ENCODE results near the gene PREX1. TPM values are rescaled to one million over a fixed set of nuclear protein-coding genes. Genes with fewer than 3 reads are reported as not detected.

PREX1 gene
- total and polyA plus RNA-seq, 2 donors (not counting 3 experiments of a cell fraction or from before 2014, with no cell fraction given) = 51.3 to 72.9 TPM

DNA sequence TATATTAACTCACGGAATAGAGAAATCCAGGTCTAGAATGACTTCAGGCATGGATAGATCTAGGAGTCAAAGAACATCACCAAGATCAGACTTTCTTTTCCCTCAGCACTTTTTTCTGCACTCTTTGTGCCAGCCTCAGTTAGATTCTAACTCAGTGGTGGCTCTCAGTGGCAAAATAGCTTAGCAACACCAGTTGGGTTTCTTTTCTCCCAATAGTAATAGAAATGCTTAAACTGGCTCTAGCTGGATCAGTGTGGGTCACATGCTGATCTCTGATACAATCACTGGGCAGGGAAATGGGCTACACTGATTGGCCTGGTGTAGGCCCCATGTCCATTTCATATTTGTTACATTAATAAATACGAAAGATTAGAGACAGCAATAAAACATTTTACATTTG, 49.5 kb upstream of the PREX1 start:
- ChIA-PET POLR2A (no interaction called here), CTCF (interaction anchor here (0.7 to 3.0 kb wide), 11 partner anchors 9 to 257 kb away, joined by 3 to 27 read pairs (median 3); no protein-coding TSS in a partner anchor)
- H3K79me2 ChIP-seq (ENCODE audit: control insufficient read depth, insufficient read depth, low read length) = no peaks in the 10 kb centered on the region
- no peaks in the 10 kb centered on the region for H3K27me3 ChIP-seq (ENCODE audit: control insufficient read depth in 2 of 2, insufficient read depth in 2 of 2, low read length in 2 of 2)
- no peak overlapping the region for H3K27ac ChIP-seq (ENCODE audit: insufficient read depth, low read depth, low read length)
- H2AFZ ChIP-seq (ENCODE audit: low read depth, low read length) = no peak overlapping the region
- TF ChIP-seq FOS (IDR thresholded peaks at IDR 0.05; ENCODE audit: borderline replicate concordance, insufficient read depth, low read length) (no peak), POLR2AphosphoS5 (IDR thresholded peaks at IDR 0.05; ENCODE audit: insufficient read depth, low read depth, low read length) (no peak), JUN (IDR thresholded peaks at IDR 0.05; ENCODE audit: borderline replicate concordance, insufficient read depth, insufficient read length, low read depth) (no peak), EZH2 (IDR thresholded peaks at IDR 0.05; ENCODE audit: borderline replicate concordance, low read depth, low read length, severe bottlenecking) (no peak), MYC (IDR thresholded peaks at IDR 0.05; ENCODE audit: low read depth, low read length) (no peak), GATA2 (IDR thresholded peaks at IDR 0.05; ENCODE audit: insufficient read depth, insufficient read length, low read depth, low read length) (no peak), POLR2A (IDR thresholded peaks at IDR 0.05; ENCODE audit: low read depth, low read length) (no peak)
- TF ChIP-seq, protein P1, sequence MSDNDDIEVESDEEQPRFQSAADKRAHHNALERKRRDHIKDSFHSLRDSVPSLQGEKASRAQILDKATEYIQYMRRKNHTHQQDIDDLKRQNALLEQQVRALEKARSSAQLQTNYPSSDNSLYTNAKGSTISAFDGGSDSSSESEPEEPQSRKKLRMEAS (IDR thresholded peaks at IDR 0.05; ENCODE audit: insufficient read depth, insufficient read length) = no peak
- TF ChIP-seq, protein P2, sequence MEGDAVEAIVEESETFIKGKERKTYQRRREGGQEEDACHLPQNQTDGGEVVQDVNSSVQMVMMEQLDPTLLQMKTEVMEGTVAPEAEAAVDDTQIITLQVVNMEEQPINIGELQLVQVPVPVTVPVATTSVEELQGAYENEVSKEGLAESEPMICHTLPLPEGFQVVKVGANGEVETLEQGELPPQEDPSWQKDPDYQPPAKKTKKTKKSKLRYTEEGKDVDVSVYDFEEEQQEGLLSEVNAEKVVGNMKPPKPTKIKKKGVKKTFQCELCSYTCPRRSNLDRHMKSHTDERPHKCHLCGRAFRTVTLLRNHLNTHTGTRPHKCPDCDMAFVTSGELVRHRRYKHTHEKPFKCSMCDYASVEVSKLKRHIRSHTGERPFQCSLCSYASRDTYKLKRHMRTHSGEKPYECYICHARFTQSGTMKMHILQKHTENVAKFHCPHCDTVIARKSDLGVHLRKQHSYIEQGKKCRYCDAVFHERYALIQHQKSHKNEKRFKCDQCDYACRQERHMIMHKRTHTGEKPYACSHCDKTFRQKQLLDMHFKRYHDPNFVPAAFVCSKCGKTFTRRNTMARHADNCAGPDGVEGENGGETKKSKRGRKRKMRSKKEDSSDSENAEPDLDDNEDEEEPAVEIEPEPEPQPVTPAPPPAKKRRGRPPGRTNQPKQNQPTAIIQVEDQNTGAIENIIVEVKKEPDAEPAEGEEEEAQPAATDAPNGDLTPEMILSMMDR (IDR thresholded peaks at IDR 0.05; ENCODE audit: extremely low read depth in 1 of 2, insufficient read depth in 1 of 2, low read depth in 1 of 2, low read length in 2 of 2) = no peak
- peaks cover 18% of the 10 kb centered on the region for H3K4me1 ChIP-seq (ENCODE audit: control insufficient read depth, extremely low read depth, insufficient read depth, low read length)
- no peak for DNase-seq (ENCODE audit: low read depth, low spot score)
- no peaks in the 10 kb centered on the region for H4K20me1 ChIP-seq (replicated peaks; ENCODE audit: control insufficient read depth, extremely low read depth, insufficient read depth, low read length)
- no peaks in the 10 kb centered on the region for H3K9me1 ChIP-seq (replicated peaks; ENCODE audit: control insufficient read depth, extremely low read depth, insufficient read depth, low read length)
- FAIRE-seq = peak; percentile 18
- H3K36me3 ChIP-seq (ENCODE audit: control insufficient read depth in 2 of 2, extremely low read depth in 1 of 2, insufficient read depth in 2 of 2, low read length in 2 of 2) = no peaks in the 10 kb centered on the region
- intact Hi-C loops (cut with micrococcal nuclease) = no loop called here
- no peak overlapping the region for H3K4me3 ChIP-seq (replicated peaks in 1 of 3; ENCODE audit: insufficient read depth in 1 of 3, low read depth in 1 of 3, low read length in 3 of 3)
- BruUV-seq (replicated peaks) = no TSS peak
- dilution Hi-C loops (cut with MboI; ENCODE audit: extremely low pct_ligation_motif_present, low sequenced_read_pairs) = no loop called here
- H3K9me3 ChIP-seq (replicated peaks; ENCODE audit: control insufficient read depth, insufficient read depth, low read length) = no peaks in the 10 kb centered on the region
- no peak overlapping the region for H3K4me2 ChIP-seq (ENCODE audit: insufficient read depth, low read length)
- H3K9ac ChIP-seq (replicated peaks; ENCODE audit: extremely low read depth, insufficient read depth, low read length) = no peak overlapping the region
